Osteoblast (primary cell): ENCODE results near the gene IQCK. TPM values are rescaled to one million over a fixed set of nuclear protein-coding genes. Genes with fewer than 3 reads are reported as not detected.

Experiments used
- DNase-seq: peaks from one replicate; pipeline ENCODE4 v3.0.0; 2011; ENCODE audit warnings: low spot score, mixed read lengths; ENCODE audit not compliant: insufficient read length; ENCODE audit errors: missing footprints
- H2AFZ ChIP-seq: 2 replicates; pipeline ENCODE4 v1.6.0; 2011; ENCODE audit warnings: mild to moderate bottlenecking, low read length
- H3K27ac ChIP-seq: 2 replicates; pipeline ENCODE4 v1.5.1; 2011; ENCODE audit warnings: mild to moderate bottlenecking, low read depth, low read length, moderate library complexity
- H3K27me3 ChIP-seq: 2 replicates; pipeline ENCODE4 v1.6.0; 2012; ENCODE audit warnings: mild to moderate bottlenecking, control low read depth, inconsistent platforms, low read length, moderate library complexity; ENCODE audit not compliant: insufficient read depth
- H3K36me3 ChIP-seq: 2 replicates; pipeline ENCODE4 v1.5.1; 2011; ENCODE audit warnings: mild to moderate bottlenecking, low read length, control low read depth, moderate library complexity; ENCODE audit not compliant: insufficient read depth
- H3K4me1 ChIP-seq: 2 replicates; pipeline ENCODE4 v1.5.1; 2011; ENCODE audit warnings: mild to moderate bottlenecking, low read length, control low read depth, moderate library complexity; ENCODE audit not compliant: insufficient read depth
- H3K4me2 ChIP-seq: 2 replicates; pipeline ENCODE4 v1.6.0; 2011; ENCODE audit warnings: mild to moderate bottlenecking, low read length; ENCODE audit not compliant: insufficient read depth
- H3K4me3 ChIP-seq: fragments of 200-600 bp; sonication (generic); 3 replicates; pipeline ENCODE4 v1.5.1; 2012; ENCODE audit warnings: mild to moderate bottlenecking, low read length, inconsistent platforms; ENCODE audit not compliant: insufficient read depth
- H3K79me2 ChIP-seq: 2 replicates; pipeline ENCODE4 v1.6.0; 2012; ENCODE audit warnings: mild to moderate bottlenecking, low read length, control low read depth, inconsistent platforms; ENCODE audit not compliant: insufficient read depth
- H3K9me3 ChIP-seq: 2 replicates; pipeline ENCODE4 v1.5.1; 2011; ENCODE audit warnings: low read depth, low read length, control low read depth
- H4K20me1 ChIP-seq: 2 replicates; pipeline ENCODE4 v1.6.0; 2012; ENCODE audit warnings: mild to moderate bottlenecking, low read length, control low read depth; ENCODE audit not compliant: insufficient read depth
- CTCF ChIP-seq: IDR thresholded peaks from 2 replicates; pipeline ENCODE4 v1.5.1; 2011; ENCODE audit warnings: mild to moderate bottlenecking, low read depth, low read length, moderate library complexity; ENCODE audit errors: extremely low read depth
- total RNA-seq: library from RNA; depleted of rRNA; stranded (reverse); fragments of >200 nt; gene quantifications from 2 replicates; pipeline ENCODE4 v1.2.3, GENCODE V29; 2012

Gene IQCK
- total RNA-seq, 1 donor: 8.7 TPM

DNA sequence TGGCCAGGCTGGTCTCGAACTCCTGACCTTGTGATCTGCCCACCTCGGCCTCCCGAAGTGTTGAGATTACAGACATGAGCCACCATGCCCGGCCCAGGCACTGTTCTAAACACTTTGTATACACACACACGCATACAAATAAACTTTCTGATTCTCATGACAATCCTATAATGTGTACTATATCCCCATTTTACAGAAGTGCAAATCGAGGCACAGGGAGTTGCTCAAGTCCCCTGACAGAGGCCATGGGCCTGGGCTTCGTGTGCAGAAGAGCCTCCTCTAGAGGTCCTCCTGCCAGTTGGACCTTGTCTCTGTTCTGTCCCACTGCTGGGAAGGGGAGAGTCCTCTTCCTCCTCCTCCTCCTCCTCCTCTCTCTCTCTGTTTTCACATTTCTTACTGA lies 176.5 kb downstream of the IQCK start:
- H3K4me1 ChIP-seq: no peaks in the 10 kb centered on the region
- H3K4me3 ChIP-seq: no peak overlapping the region
- no peaks in the 10 kb centered on the region for H3K9me3 ChIP-seq
- TF ChIP-seq CTCF: no peak
- H3K27me3 ChIP-seq: peaks cover 3% of the 10 kb centered on the region
- no peak overlapping the region for H3K4me2 ChIP-seq
- H2AFZ ChIP-seq: no peak overlapping the region
- DNase-seq: no peak
- H3K79me2 ChIP-seq: no peaks in the 10 kb centered on the region
- H3K27ac ChIP-seq: no peak overlapping the region
- no peaks in the 10 kb centered on the region for H4K20me1 ChIP-seq
- H3K36me3 ChIP-seq: no peaks in the 10 kb centered on the region

DNA sequence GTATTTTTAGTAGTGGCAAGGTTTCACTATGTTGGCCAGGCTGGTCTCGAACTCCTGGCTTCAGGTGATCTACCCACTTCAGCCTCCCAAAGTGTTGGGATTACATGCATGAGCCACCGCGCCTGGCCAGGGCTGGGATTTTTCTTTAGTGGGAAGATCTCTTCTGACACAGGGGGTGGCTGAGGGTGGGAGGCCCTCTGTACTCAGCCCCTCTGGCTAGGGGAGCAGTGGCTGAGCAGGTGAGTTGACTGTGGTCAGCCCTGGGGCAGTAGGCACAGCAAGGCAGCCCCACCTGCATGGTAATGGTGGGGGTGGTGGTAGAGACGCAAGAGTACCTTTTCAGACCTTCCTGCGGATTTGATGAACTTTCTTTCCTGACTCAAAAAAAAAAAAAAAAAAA lies 178.9 kb downstream of the IQCK start:
- Histone ChIP-seq H2AFZ (no peak overlapping the region), H3K9me3 (no peaks in the 10 kb centered on the region), H3K4me3 (no peak overlapping the region), H3K27ac (no peak overlapping the region), H3K79me2 (no peaks in the 10 kb centered on the region), H4K20me1 (no peaks in the 10 kb centered on the region), H3K36me3 (no peaks in the 10 kb centered on the region), H3K27me3 (no peaks in the 10 kb centered on the region), H3K4me2 (no peak overlapping the region), H3K4me1 (no peaks in the 10 kb centered on the region)
- no peak for DNase-seq
- no peak for TF ChIP-seq CTCF

DNA sequence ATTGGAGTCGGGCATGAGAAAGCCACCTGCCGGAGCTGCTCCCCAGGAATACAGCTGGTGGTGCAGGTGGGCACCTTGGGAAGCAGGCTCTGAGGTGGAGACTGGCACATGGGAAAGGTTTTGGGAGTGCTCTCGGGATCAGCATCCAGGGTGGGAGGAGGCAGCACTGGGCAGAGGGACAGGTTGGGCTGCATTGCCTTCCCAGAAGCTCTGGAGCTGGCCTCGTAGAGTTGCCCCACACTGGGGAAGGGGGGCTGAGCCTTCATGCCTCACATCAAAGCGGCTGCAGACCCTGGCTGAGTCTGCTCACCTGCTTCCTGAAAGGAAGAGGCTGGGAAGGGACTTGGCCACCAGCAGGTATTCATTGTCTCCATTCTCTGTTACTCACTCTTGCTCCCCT lies 180.1 kb downstream of the IQCK start:
- H3K79me2 ChIP-seq: no peaks in the 10 kb centered on the region
- DNase-seq: no peak
- no peaks in the 10 kb centered on the region for H3K9me3 ChIP-seq
- no peaks in the 10 kb centered on the region for H4K20me1 ChIP-seq
- H3K4me2 ChIP-seq: no peak overlapping the region
- H3K4me3 ChIP-seq: no peak overlapping the region
- TF ChIP-seq CTCF: no peak
- H3K36me3 ChIP-seq: no peaks in the 10 kb centered on the region
- H3K4me1 ChIP-seq: no peaks in the 10 kb centered on the region
- no peak overlapping the region for H3K27ac ChIP-seq
- no peaks in the 10 kb centered on the region for H3K27me3 ChIP-seq
- no peak overlapping the region for H2AFZ ChIP-seq

- H4K20me1 ChIP-seq: no peaks in the 10 kb centered on the region
- no peak for DNase-seq
- H3K79me2 ChIP-seq: no peaks in the 10 kb centered on the region
- H2AFZ ChIP-seq: no peak overlapping the region
- H3K4me1 ChIP-seq: no peaks in the 10 kb centered on the region
- no peak overlapping the region for H3K4me2 ChIP-seq
- no peaks in the 10 kb centered on the region for H3K27me3 ChIP-seq
- no peak overlapping the region for H3K4me3 ChIP-seq
- peak; percentile 82 for TF ChIP-seq CTCF
- H3K9me3 ChIP-seq: no peaks in the 10 kb centered on the region
- no peaks in the 10 kb centered on the region for H3K36me3 ChIP-seq
- H3K27ac ChIP-seq: no peak overlapping the region
Measured at GRCh38 chr16:19898924-19899604, 181.0 kb downstream of the IQCK start.
